Endometrial microvascular endothelial cells (primary cell): Measurements from ENCODE around the gene PHIP. TPM values are rescaled to one million over a fixed set of nuclear protein-coding genes. Genes with fewer than 3 reads are reported as not detected.

Experiments used
- total RNA-seq: library from RNA; depleted of rRNA; stranded (reverse); fragments of >200 nt; gene quantifications from one replicate; pipeline ENCODE4 v1.2.3, GENCODE V29; 2015; ENCODE audit errors: inconsistent ontology term

The PHIP gene
- total RNA-seq, 1 donor from 2014 or later: 12.1 TPM

Other genes starting within 250 kb of the PHIP start
- 2.1 TPM for gene IRAK1BP1, start 210.7 kb downstream of the PHIP start, total RNA-seq
- gene HMGN3, start 156.4 kb upstream of the PHIP start, total RNA-seq: 69.3 TPM